Left forelimb (tissue), 1 donor: ENCODE data around the gene MCOLN2.
"Not testable (repeated sequence)": the region's sequence is repeated elsewhere in the genome, so short reads cannot be mapped to it uniquely, and the experiment has no call there.

Source experiments
- DNase-seq: peaks from one replicate; pipeline ENCODE4 v3.0.0-alpha.2; 2018; ENCODE audit warnings: low spot score

Gene MCOLN2

DNA sequence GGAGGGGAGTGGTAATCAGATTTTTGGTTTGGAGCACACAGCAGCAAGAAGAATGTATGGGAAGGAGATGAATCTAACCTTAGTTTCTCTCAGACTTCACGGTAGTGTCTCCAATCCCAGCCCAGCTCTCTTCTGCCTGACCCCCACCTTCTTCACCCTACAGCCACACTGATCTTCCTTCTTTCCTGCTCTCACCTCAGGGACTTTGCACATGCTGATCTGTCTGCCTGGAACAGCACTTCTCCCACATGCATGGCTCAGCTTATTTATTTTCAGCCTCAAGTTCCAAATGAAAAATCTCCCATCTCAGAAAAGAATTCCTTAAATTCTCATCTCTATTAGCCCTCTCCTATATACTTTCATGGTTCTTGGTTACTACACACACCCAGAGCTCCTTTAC, 55.1 kb downstream of the MCOLN2 start:
- no peak for DNase-seq

DNA sequence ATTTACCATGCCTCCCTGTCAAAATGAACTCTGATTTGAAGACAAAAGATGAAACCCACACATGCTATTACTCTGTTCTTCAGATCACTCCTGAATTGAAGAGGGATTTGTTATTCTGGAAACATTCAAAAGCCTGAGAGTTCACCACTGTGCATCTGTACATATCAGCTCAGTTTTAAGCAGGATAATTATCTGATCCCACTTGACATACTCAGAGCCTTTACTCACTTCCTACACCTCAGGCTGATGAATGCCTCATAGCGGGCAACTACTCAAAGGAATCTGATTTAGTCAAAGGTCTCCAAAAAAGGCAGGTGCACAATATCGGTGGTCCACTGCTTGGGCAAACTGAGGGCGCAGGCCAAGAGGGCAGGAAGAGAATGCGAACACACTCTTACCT, 56.4 kb downstream of the MCOLN2 start:
- DNase-seq: no peak

- no peak for DNase-seq
Observed at GRCh38 chr1:84939761-84940160, 57.2 kb downstream of the MCOLN2 start.

DNA sequence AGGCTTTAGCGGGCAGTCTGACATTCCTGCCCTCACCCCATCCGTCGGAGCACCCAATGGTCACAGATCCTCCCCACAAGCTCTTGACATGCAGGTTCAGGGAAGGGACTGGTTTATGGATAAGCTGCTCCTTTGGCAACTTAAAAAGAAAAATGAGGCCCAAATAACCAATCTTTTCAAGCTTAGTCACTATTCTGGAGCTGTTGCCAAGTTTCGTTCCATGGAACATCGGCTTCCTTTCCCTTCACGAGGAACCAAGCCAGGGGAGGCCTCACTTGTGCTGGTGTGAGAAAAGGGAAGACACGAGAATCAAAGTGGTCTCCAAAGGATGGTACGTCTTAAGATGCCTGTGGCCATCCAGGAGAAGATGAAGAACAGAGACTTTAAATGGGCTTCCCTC, 57.8 kb downstream of the MCOLN2 start:
- no peak for DNase-seq

GRCh38 chr1:84936116-84936810, 60.6 kb downstream of the MCOLN2 start:
- no peak for DNase-seq

DNA sequence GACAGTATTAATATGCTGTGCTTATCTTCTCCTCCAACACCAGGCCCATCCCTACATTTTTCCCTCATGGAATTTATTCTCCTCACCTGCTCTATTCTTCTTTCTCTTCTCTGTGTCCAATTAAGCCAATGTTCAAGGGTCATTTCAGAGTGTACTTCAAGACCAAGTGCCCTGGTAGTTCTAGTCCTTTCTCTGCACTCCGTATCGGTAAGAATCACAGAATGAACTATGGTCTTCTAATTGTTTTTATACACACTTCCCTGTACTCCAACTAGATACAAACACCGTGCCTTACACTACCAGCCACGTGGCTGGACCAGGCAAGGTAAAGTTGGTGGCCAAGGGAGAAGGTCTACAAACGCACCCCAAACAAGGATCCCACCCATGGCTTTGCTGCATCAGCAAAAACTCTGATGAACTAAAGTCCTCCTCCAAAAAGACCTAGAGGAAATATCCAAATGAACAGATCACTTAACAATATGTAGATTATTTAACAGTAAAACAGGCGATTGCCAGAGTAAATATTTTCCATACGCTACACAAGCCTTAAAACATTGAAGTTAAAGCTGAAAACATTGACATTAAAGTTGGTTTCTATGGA, 63.8 kb downstream of the MCOLN2 start:
- DNase-seq: no peak

GRCh38 chr1:84930831-84931230, 66.1 kb downstream of the MCOLN2 start:
- DNase-seq: no peak

GRCh38 chr1:84930329-84930728, 66.6 kb downstream of the MCOLN2 start:
- no peak for DNase-seq

DNA sequence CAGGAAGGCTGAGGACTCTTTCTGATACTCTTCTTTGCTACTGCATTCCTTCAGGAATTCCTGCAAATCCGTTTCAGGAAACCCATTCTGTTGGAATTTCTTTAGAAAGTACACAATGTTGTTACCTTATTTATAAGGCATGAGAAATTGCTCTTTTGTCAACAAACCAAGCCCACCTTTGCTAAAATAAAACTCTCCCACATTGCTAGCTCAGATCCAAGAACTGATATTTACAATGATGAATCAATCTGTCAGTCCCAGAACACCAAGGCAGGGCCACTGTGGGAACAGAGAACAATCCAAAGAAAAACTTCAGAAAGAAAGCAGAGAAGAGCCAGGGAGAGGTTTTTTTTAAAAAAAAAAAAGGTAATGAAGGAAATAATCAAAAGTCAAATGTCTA, 67.3 kb downstream of the MCOLN2 start:
- DNase-seq: no peak

DNA sequence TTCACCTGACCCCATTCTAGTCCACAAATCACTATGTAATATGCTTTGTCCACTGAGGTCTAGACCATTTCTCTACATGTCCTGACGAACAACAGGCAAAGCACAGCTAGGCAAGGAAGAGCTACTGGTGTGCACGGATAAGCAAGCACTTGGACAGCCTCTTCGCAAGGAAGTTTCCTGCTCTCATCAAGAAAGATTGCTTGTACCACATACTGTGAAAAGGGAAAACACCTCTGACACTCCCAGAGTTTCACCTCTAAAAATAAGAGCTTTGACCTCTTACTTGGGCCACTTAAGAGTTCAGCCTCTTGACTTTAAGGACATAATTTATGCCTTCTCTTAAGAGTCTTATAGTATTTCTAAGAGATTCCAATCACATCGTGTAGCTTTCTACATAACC, 67.9 kb downstream of the MCOLN2 start:
- DNase-seq: no peak

GRCh38 chr1:84923317-84923716, 73.6 kb downstream of the MCOLN2 start:
- DNase-seq: no peak

DNA sequence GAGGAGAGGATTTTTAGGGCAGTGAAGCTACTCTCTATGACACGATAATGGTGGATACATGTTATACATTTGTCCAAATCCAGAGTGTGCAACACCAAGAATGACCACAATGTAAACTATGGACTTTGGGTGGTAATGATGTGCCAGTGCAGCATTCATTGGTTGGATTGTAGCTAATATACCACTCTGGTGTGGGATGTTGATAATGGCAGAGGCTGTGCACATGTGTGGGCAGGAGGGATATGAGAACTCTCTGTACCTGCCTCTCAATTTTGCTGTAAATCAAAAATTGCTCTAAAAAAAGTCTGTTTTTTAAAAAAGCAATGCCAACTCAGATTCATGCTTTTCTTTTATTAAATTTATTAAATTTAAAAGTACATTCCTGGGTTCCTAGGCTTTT, 76.8 kb downstream of the MCOLN2 start:
- DNase-seq: no peak

DNA sequence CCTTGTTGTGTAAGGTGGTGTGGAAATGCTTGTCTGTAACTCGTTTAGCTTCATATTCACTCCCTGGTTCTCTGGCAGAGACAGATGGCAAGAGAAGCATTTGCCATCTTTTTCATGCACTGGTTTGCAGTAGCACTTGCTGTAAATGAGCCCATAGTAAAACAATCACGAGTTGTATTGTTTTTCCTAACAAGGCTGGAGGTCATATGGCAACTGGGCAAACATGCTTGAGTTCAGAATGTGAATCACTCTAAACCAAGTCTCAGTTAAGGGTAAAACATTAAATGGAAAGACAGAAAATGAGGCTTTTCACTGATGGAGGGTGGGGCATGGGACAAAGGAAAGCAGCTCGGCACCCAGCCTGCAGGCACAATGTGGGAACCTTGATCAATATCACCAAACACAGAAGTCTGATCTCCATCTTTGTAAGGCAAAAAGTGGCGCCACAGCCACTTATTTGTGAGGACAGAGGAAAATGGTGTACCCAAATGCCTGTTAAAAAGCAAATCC, 77.4 kb downstream of the MCOLN2 start:
- no peak for DNase-seq

GRCh38 chr1:84918726-84919336, 78.1 kb downstream of the MCOLN2 start:
- no peak for DNase-seq

GRCh38 chr1:84916897-84917296, 80.0 kb downstream of the MCOLN2 start:
- no peak for DNase-seq

DNA sequence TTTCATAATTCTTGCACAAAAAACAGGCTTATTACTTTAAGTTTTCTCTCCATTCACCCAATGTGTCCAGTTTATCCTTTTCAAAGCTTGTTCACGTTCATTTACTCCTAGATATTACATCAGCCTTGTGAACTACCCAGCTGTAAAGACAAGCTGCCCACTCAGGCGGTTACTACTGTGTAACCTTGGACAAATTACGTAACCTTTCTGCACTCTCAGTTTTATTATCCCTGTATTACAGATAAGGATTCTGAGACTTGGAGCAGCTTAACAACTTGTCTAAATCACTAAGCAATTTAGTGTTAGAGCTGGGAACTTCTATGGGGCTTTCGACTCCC, 83.4 kb downstream of the MCOLN2 start:
- no peak for DNase-seq

GRCh38 chr1:84912726-84913554, 84.0 kb downstream of the MCOLN2 start:
- no peak for DNase-seq

GRCh38 chr1:84908746-84909464, 88.0 kb downstream of the MCOLN2 start:
- DNase-seq: not testable (repeated sequence)

DNA sequence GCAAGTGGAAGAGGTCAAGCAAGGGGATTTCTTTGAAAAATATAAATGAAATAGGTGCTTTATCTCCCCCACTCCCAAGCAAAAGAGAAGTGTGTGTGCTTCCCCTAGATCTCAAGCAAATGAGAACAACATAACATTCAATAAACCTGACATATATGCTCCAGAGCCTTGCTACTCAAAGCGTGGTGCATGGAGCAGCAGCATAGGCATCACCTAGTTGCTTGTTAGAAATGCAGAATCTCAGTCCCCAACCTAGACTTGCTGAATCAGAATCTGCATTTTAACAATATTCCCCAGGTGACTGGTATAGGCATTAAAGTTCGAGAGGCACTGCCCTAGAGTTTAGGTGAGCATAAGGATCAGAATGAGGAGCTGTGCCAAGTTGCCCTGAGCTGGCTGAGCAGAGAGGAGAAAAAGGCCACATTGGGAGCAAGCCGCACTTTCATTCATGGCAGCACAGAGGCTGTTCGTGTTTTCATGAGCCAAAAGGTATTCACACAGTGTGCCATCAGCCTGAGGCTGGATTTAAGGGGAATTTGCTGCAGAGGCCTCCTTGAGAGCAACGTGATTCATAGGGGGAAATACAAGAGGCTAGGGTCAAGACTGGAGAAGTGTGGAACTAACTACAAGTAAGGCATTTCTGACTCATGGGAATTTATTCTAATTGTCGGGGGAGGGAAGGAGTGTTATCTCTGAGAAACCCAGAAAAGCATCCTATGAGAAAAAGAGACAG, 89.7 kb downstream of the MCOLN2 start:
- no peak for DNase-seq

GRCh38 chr1:84902727-84903126, 94.2 kb downstream of the MCOLN2 start:
- DNase-seq: not testable (repeated sequence)

DNA sequence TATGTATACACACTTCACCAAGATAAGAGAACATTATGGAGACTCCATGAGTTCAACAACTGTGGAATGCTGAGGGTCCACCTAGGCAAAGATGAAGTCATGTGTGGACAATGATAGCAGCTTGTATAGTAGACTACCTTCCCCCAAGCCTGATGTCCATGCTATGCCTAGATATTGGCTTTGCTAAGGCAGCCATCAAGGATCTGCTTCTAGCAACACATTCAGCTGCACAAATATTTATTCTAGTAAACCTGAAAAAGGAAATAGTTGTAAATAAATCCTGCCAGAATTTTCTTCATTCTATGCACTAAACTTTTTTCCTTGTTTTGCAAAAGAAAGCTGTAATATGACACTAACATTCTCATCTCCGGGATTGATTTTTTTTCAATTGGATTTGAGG, 96.9 kb downstream of the MCOLN2 start:
- no peak for DNase-seq
